ENCODE measurements around the gene SPOP.

DNA sequence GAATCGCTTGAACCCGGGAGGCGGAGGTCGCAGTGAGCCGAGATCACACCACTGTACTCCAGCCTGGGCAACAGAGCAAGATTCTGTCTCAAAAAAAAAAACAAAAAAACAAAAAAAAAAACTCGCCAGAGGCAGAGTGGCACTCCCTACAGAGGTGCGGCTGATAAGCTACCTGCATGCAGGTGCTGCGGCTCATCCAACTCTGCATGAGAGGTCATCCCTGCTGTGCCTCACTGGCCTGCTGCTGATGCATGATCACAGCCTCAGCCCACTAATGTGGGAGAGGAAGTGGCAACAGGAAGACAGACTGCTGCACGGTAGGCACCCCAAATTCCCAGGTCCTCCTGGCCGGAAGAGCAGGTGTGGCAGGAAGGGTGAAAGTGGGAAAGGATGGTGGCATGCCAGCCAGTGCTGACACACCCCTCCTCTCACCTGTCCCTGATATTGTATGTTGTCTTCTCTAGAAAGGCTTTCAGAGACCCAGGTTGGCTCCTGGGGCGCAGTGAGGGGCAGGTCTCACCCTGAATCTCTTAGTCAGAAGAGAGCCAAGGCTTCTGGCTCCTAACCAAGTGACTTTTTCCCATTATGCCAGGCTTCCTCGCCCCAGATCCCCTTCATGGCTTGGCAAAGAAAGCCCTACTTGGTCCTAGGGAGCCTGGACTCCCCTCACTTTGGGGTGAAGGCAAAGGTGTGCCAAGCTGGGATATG, 90.4 kb downstream of the SPOP start:
- TF ChIP-seq, protein P1, sequence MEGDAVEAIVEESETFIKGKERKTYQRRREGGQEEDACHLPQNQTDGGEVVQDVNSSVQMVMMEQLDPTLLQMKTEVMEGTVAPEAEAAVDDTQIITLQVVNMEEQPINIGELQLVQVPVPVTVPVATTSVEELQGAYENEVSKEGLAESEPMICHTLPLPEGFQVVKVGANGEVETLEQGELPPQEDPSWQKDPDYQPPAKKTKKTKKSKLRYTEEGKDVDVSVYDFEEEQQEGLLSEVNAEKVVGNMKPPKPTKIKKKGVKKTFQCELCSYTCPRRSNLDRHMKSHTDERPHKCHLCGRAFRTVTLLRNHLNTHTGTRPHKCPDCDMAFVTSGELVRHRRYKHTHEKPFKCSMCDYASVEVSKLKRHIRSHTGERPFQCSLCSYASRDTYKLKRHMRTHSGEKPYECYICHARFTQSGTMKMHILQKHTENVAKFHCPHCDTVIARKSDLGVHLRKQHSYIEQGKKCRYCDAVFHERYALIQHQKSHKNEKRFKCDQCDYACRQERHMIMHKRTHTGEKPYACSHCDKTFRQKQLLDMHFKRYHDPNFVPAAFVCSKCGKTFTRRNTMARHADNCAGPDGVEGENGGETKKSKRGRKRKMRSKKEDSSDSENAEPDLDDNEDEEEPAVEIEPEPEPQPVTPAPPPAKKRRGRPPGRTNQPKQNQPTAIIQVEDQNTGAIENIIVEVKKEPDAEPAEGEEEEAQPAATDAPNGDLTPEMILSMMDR (IDR thresholded peaks at IDR 0.05) = no peak
- TF ChIP-seq EP300 (IDR thresholded peaks at IDR 0.05) = no peak

All from ovary (tissue), 3 donors.